ENCODE measurements around the gene ZNRF3. TPM values are rescaled to one million over a fixed set of nuclear protein-coding genes. Genes with fewer than 3 reads are reported as not detected.

The ZNRF3 gene
- polyA plus RNA-seq, 1 donor from 2014 or later = 2.9 TPM

DNA sequence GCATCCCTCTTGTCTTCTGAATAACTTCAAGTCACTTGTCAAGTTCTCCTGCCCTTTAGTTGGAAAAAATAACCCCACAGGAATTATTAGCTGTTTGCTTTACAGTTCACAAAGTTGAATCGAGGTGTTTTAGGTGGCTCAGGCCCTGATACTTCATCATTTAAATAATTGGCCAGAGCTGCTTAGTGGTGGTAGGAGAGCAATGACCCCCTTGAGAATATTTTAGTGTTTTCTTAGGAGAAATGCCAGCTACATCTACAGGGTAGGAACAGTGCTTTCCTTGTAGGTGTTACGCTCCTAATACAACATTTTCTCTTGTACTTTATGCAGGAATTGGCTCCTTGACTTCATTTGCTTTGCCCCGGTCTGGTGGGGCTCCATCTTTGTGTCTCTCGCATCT, 105.1 kb downstream of the ZNRF3 start:
- Histone ChIP-seq H3K36me3 (ENCODE audit: insufficient read depth, low read length) (no peaks in the 10 kb centered on the region), H4K20me1 (ENCODE audit: insufficient read depth) (no peaks in the 10 kb centered on the region), H3F3A (ENCODE audit: insufficient read depth, low read length, poor library complexity, severe bottlenecking) (no peaks in the 10 kb centered on the region), H3K9me3 (ENCODE audit: low read length) (no peaks in the 10 kb centered on the region), H3K27ac (ENCODE audit: low read length) (no peak overlapping the region), H3K4me3 (ENCODE audit: low read length) (no peak overlapping the region), H3K79me2 (replicated peaks; ENCODE audit: insufficient read depth, low read length) (no peaks in the 10 kb centered on the region), H3K9me2 (ENCODE audit: insufficient read depth, low read length) (no peaks in the 10 kb centered on the region), H3K9ac (ENCODE audit: low read length) (no peak overlapping the region), H3K27me3 (ENCODE audit: insufficient read depth, low read depth, low read length) (no peaks in the 10 kb centered on the region), H3K4me2 (ENCODE audit: low read length) (no peak overlapping the region), H2AFZ (ENCODE audit: low read depth, low read length) (no peak overlapping the region)
- TF ChIP-seq RAD21 (conservative IDR thresholded peaks at IDR 0.05) (no peak), EP300 (conservative IDR thresholded peaks at IDR 0.05; ENCODE audit: poor library complexity, severe bottlenecking) (no peak), MXI1 (conservative IDR thresholded peaks at IDR 0.05; ENCODE audit: poor library complexity, severe bottlenecking) (no peak), TAF1 (IDR thresholded peaks at IDR 0.05; ENCODE audit: low read depth) (no peak), SMC3 (conservative IDR thresholded peaks at IDR 0.05; ENCODE audit: poor library complexity) (no peak), POLR2AphosphoS5 (IDR thresholded peaks at IDR 0.05) (no peak)
- TF ChIP-seq, protein P1, sequence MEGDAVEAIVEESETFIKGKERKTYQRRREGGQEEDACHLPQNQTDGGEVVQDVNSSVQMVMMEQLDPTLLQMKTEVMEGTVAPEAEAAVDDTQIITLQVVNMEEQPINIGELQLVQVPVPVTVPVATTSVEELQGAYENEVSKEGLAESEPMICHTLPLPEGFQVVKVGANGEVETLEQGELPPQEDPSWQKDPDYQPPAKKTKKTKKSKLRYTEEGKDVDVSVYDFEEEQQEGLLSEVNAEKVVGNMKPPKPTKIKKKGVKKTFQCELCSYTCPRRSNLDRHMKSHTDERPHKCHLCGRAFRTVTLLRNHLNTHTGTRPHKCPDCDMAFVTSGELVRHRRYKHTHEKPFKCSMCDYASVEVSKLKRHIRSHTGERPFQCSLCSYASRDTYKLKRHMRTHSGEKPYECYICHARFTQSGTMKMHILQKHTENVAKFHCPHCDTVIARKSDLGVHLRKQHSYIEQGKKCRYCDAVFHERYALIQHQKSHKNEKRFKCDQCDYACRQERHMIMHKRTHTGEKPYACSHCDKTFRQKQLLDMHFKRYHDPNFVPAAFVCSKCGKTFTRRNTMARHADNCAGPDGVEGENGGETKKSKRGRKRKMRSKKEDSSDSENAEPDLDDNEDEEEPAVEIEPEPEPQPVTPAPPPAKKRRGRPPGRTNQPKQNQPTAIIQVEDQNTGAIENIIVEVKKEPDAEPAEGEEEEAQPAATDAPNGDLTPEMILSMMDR (IDR thresholded peaks at IDR 0.05; ENCODE audit: poor library complexity, severe bottlenecking) = no peak

GRCh38 chr22:28989035-28989464, 105.7 kb downstream of the ZNRF3 start:
- TF ChIP-seq, protein P1 (IDR thresholded peaks at IDR 0.05; ENCODE audit: poor library complexity, severe bottlenecking) = no peak
- TF ChIP-seq EZH2 (IDR thresholded peaks at IDR 0.05; ENCODE audit: borderline replicate concordance, insufficient read depth, low read length, poor library complexity, severe bottlenecking) = no peak
- TF ChIP-seq SMC3 (conservative IDR thresholded peaks at IDR 0.05; ENCODE audit: poor library complexity) = no peak
- Histone ChIP-seq H3K4me3 (ENCODE audit: low read length) (no peak overlapping the region), H3K36me3 (ENCODE audit: insufficient read depth, low read length) (no peaks in the 10 kb centered on the region), H3K9ac (ENCODE audit: low read length) (no peak overlapping the region), H3F3A (ENCODE audit: insufficient read depth, low read length, poor library complexity, severe bottlenecking) (no peaks in the 10 kb centered on the region), H3K27ac (ENCODE audit: low read length) (no peak overlapping the region), H2AFZ (ENCODE audit: low read depth, low read length) (no peak overlapping the region), H3K9me2 (ENCODE audit: insufficient read depth, low read length) (no peaks in the 10 kb centered on the region), H4K20me1 (ENCODE audit: insufficient read depth) (no peaks in the 10 kb centered on the region), H3K9me3 (ENCODE audit: low read length) (no peaks in the 10 kb centered on the region), H3K4me2 (ENCODE audit: low read length) (no peak overlapping the region), H3K79me2 (replicated peaks; ENCODE audit: insufficient read depth, low read length) (no peaks in the 10 kb centered on the region), H3K27me3 (ENCODE audit: insufficient read depth, low read depth, low read length) (no peaks in the 10 kb centered on the region)

- H3K9ac ChIP-seq (ENCODE audit: low read length) = no peak overlapping the region
- H4K20me1 ChIP-seq (ENCODE audit: insufficient read depth) = no peaks in the 10 kb centered on the region
- no peaks in the 10 kb centered on the region for H3K9me2 ChIP-seq (ENCODE audit: insufficient read depth, low read length)
- no peaks in the 10 kb centered on the region for H3F3A ChIP-seq (ENCODE audit: insufficient read depth, low read length, poor library complexity, severe bottlenecking)
- H2AFZ ChIP-seq (ENCODE audit: low read depth, low read length) = no peak overlapping the region
- H3K27me3 ChIP-seq (ENCODE audit: insufficient read depth, low read depth, low read length) = no peaks in the 10 kb centered on the region
- H3K27ac ChIP-seq (ENCODE audit: low read length) = no peak overlapping the region
- H3K79me2 ChIP-seq (replicated peaks; ENCODE audit: insufficient read depth, low read length) = no peaks in the 10 kb centered on the region
- no peaks in the 10 kb centered on the region for H3K9me3 ChIP-seq (ENCODE audit: low read length)
- H3K4me2 ChIP-seq (ENCODE audit: low read length) = no peak overlapping the region
- H3K36me3 ChIP-seq (ENCODE audit: insufficient read depth, low read length) = no peaks in the 10 kb centered on the region
- TF ChIP-seq RAD21 (conservative IDR thresholded peaks at IDR 0.05) = no peak
- TF ChIP-seq SMC3 (conservative IDR thresholded peaks at IDR 0.05; ENCODE audit: poor library complexity) = no peak
- no peak for TF ChIP-seq REST (IDR thresholded peaks at IDR 0.05; ENCODE audit: borderline replicate concordance)
- H3K4me3 ChIP-seq (ENCODE audit: low read length) = no peak overlapping the region
Observed at GRCh38 chr22:28989484-28989883, 106.1 kb downstream of the ZNRF3 start.
